K562 (cell line): ENCODE results near the gene UBE2H. TPM values are rescaled to one million over a fixed set of nuclear protein-coding genes. Genes with fewer than 3 reads are reported as not detected.
A peak's percentile ranks its signal among the peaks of the same experiment; 100 is the strongest.

ENCODE experiments used
- ATAC-seq: fragments of 200-7000 bp; cut with Tn5 transposase; 3 replicates; pipeline ENCODE4 v1.9.1; 2020; ENCODE audit warnings: moderate library complexity
- BruUV-seq: library from RNA; stranded (reverse); fragments of 400-500 nt; replicated peaks from 2 replicates; lab custom pipeline; 2021; lab: Mats Ljungman, UMichigan
- CTCF ChIA-PET: fragments of 300-600 bp; formaldehyde crosslinking; extraction: SDS; loops from one replicate; lab custom pipeline; 2021; ENCODE audit warnings: low intra/inter-chr PET ratio; lab: Yijun Ruan, JAX
- POLR2A ChIA-PET: fragments of 300-600, 350-650 bp; sonication (Branson Sonifier 250); formaldehyde crosslinking; extraction: SDS; loops from one replicate; lab custom pipeline; 2021; ENCODE audit warnings: antibody characterized with exemption, inconsistent platforms; lab: Yijun Ruan, JAX
- DNase-seq, 4 experiments: peaks; one replicate each; pipeline versions ENCODE4 v3.0.0 to v3.0.0-alpha.2; 2011 to 2018; ENCODE audit warnings: low spot score in 3 of 4, mixed read lengths in 3 of 4; ENCODE audit errors: extremely low read depth in 1 of 4
- FAIRE-seq: peaks from 2 replicates; lab custom pipeline; 2011; peaks lifted over from hg19 to GRCh38; lab: Jason Lieb, UNC
- H2AFZ ChIP-seq: 2 replicates; pipeline ENCODE4 v1.6.0; 2011; ENCODE audit warnings: low read depth, low read length, control low read depth, inconsistent platforms
- H3K27ac ChIP-seq: fragments of 200-600 bp; 3 replicates; pipeline ENCODE4 v1.8.0; 2011; ENCODE audit warnings: low read depth, mild to moderate bottlenecking, control low read depth, inconsistent platforms, low read length, moderate library complexity, mixed read lengths; ENCODE audit errors: extremely low read depth
- H3K27me3 ChIP-seq, 2 experiments: fragments of 300-600 bp in 1 of 2; 2 replicates in 1 of 2; 3 replicates in 1 of 2; pipeline versions ENCODE4 v1.6.0 to v1.8.0; 2011; ENCODE audit warnings: inconsistent platforms in 2 of 2, low read length in 2 of 2, mild to moderate bottlenecking in 1 of 2, mixed read lengths in 1 of 2, moderate library complexity in 1 of 2; ENCODE audit not compliant: control insufficient read depth in 2 of 2, insufficient read depth in 2 of 2
- H3K36me3 ChIP-seq: fragments of 300-600 bp; 3 replicates; pipeline ENCODE4 v1.8.0; 2011; ENCODE audit warnings: mild to moderate bottlenecking, low read length, inconsistent platforms; ENCODE audit not compliant: control insufficient read depth, insufficient read depth
- H3K4me1 ChIP-seq, 2 experiments: fragments of 200-600 bp in 1 of 2; replicated peaks in 1 of 2; 2 replicates in 1 of 2; 3 replicates in 1 of 2; pipeline versions ENCODE4 v1.5.1 to v1.8.0; 2011; ENCODE audit warnings: inconsistent platforms in 2 of 2, low read length in 2 of 2, mild to moderate bottlenecking in 1 of 2, mixed read lengths in 1 of 2, moderate library complexity in 1 of 2; ENCODE audit not compliant: control insufficient read depth in 2 of 2, insufficient read depth in 2 of 2
- H3K4me2 ChIP-seq: 2 replicates; pipeline ENCODE4 v1.6.1; 2011; ENCODE audit warnings: low read length, control low read depth, inconsistent platforms, mixed read lengths; ENCODE audit not compliant: insufficient read depth
- H3K4me3 ChIP-seq: fragments of 200-600 bp; sonication (generic), shearing (Covaris generic); 2 replicates; pipeline ENCODE4 v1.5.1; 2016; ENCODE audit warnings: control low read depth, inconsistent platforms
- H3K79me2 ChIP-seq: fragments of 200-600 bp; 3 replicates; pipeline ENCODE4 v1.8.0; 2011; ENCODE audit warnings: low read length, inconsistent platforms; ENCODE audit not compliant: control insufficient read depth, insufficient read depth
- H3K9ac ChIP-seq, 2 experiments: 2 replicates each; pipeline versions ENCODE4 v1.6.0 to v1.6.1; 2011; ENCODE audit warnings: low read depth in 2 of 2, low read length in 2 of 2, control low read depth in 1 of 2, inconsistent platforms in 1 of 2, mild to moderate bottlenecking in 1 of 2, mixed read lengths in 1 of 2; ENCODE audit not compliant: insufficient read depth in 1 of 2
- H3K9me1 ChIP-seq: one replicate; pipeline ENCODE4 v1.6.0; 2011; ENCODE audit warnings: inconsistent platforms, mild to moderate bottlenecking, low read length, moderate library complexity; ENCODE audit not compliant: control insufficient read depth, insufficient read depth
- H3K9me3 ChIP-seq: replicated peaks from 2 replicates; pipeline ENCODE4 v1.5.1; 2011; ENCODE audit warnings: low read depth, low read length, inconsistent platforms; ENCODE audit not compliant: control insufficient read depth, insufficient read depth
- H4K20me1 ChIP-seq: replicated peaks from 2 replicates; pipeline ENCODE4 v1.6.1; 2011; ENCODE audit warnings: low read length, inconsistent platforms, mixed read lengths; ENCODE audit not compliant: control insufficient read depth, insufficient read depth
- CREB1 ChIP-seq, 2 experiments: sonication (generic) in 1 of 2; formaldehyde crosslinking in 1 of 2; IDR thresholded peaks; 2 replicates each; pipeline versions ENCODE4 v1.6.1 to v1.8.0; 2012 to 2022; ENCODE audit warnings: inconsistent platforms in 1 of 2, mild to moderate bottlenecking in 1 of 2, missing genetic modification reagents in 1 of 2, moderate library complexity in 1 of 2
- E2F3 ChIP-seq: fragments of 250-450 bp; sonication (Bioruptor Pico); IDR thresholded peaks from 2 replicates; pipeline ENCODE4 v1.4.0; 2020; ENCODE audit warnings: mild to moderate bottlenecking
- MBD1 ChIP-seq: fragments of 250-450 bp; sonication (Bioruptor Pico); IDR thresholded peaks from 2 replicates; pipeline ENCODE4 v1.8.0; 2022; ENCODE audit warnings: inconsistent platforms
- MLLT1 ChIP-seq, 2 experiments: fragments of 450-650 bp; IDR thresholded peaks; 2 replicates each; pipeline ENCODE4 v1.6.1; 2016
- NR2C1 ChIP-seq, 2 experiments: fragments of 450-650 bp; IDR thresholded peaks; 2 replicates each; pipeline ENCODE4 v1.6.1; 2017; ENCODE audit warnings: mild to moderate bottlenecking in 2 of 2, antibody characterized with exemption in 1 of 2, inconsistent platforms in 1 of 2, missing compliant biosample characterization in 1 of 2, missing genetic modification characterization in 1 of 2
- SLC30A9 ChIP-seq: fragments of 250-450 bp; sonication (Bioruptor Pico); IDR thresholded peaks from 2 replicates; pipeline ENCODE4 v1.8.0; 2022; ENCODE audit warnings: mild to moderate bottlenecking, moderate library complexity
- ZC3H8 ChIP-seq: fragments of 450-650 bp; IDR thresholded peaks from 2 replicates; pipeline ENCODE4 v1.6.1; 2017
- ZNF121 ChIP-seq: sonication (generic); formaldehyde crosslinking; conservative IDR thresholded peaks from 2 replicates; pipeline ENCODE4 v1.8.0; 2022; ENCODE audit warnings: missing genetic modification reagents
- ZNF165 ChIP-seq: fragments of 250-450 bp; sonication (Bioruptor Pico); IDR thresholded peaks from 2 replicates; pipeline ENCODE4 v1.4.0; 2020; ENCODE audit warnings: borderline replicate concordance
- WGBS: fragments of 100-300 bp; shearing (Covaris generic); methylation state at CpG from one replicate; pipeline ENCODE4 v1.1.6; 2016; ENCODE audit warnings: low coverage, mixed read lengths; ENCODE audit not compliant: insufficient coverage; ENCODE audit errors: missing lambda C conversion rate; 5-methylcytosine and 5-hydroxymethylcytosine counted together
- in situ Hi-C: fragments of 300-500 bp; cut with MboI; formaldehyde crosslinking; loops from 4 replicates; pipeline ENCODE4 v1.15.0; 2018; ENCODE audit warnings: inconsistent platforms, mixed read lengths
- intact Hi-C: fragments of 100-400 bp; cut with micrococcal nuclease; formaldehyde crosslinking; loops from 2 replicates; pipeline ENCODE4 v1.14.2; 2022
- polyA plus RNA-seq, 8 experiments: library from polyadenylated mRNA; depleted of rRNA in 4 of 8; stranded (reverse) in 5 of 8; unstranded in 3 of 8; fragments of >200 nt; fragmentation: Nextera tagmentation in 2 of 8; fragmentation: Illumina TruSeq in 1 of 8; extraction: Ambion mirVana in 2 of 8; extraction: Trizol in 1 of 8; gene quantifications; 2 replicates each; pipeline versions ENCODE4 v1.2.1 to v1.2.3, GENCODE V29; 2011 to 2014; ENCODE audit warnings: inconsistent platforms in 1 of 8, missing spikeins in 1 of 8
- total RNA-seq, 7 experiments: library from RNA; depleted of rRNA in 6 of 7; stranded (reverse); fragments of >200 nt in 6 of 7; fragmentation: Illumina TruSeq in 2 of 7; extraction: Trizol in 2 of 7; gene quantifications; 2 replicates each; pipeline versions ENCODE4 v1.2.1 to v1.2.3, GENCODE V29; 2011 to 2021; ENCODE audit warnings: low replicate concordance in 1 of 7
- TF ChIP-seq, protein P1 (sequence below): sonication (generic); formaldehyde crosslinking; IDR thresholded peaks from 2 replicates; pipeline ENCODE4 v1.8.0; 2022; ENCODE audit warnings: mild to moderate bottlenecking, missing genetic modification reagents

Gene UBE2H
- total and polyA plus RNA-seq, 9 of the 15 experiments (the other 6 are each of a cell fraction or from before 2014, with no cell fraction given), result 6.3 to 33.0 (median 13.3) TPM

DNA sequence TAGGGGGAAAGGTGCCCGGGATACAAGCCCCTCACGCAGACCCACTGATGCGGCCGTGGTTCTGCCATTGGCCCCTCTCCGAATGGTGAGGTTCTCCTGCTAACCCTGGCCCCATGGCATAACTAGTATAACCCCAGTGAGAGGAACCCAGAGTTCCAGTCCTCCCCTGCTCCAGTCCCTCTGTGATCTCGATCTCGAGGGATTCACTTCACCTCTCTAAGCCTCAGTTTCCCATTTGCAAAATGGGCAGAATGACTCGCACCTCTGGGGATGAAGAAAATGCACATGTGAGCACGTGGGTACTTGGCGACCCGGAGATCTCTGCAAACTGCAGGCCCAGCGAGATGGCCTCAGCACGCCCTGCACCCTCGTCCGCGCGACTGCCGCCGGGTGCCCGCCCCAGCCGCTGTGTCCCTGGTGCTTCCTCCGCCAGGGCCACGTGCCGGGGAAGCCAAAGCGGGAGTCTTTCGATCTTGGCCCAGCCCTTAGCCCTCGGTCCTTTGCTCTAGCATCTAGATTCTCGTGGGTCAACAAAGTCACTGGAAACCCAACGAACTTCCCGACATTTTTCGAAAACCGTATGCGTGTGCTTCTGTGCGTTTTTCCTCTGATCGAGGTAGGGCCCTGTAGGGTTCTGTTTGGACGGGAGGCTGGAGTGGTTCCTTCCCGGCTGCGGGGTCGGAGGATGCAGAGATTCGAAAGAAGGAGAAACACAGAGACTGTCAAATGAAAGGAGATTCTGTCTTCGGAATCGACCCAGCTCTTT is 169.8 kb downstream of the UBE2H start:
- no peak overlapping the region for H3K4me2 ChIP-seq
- H3K9me1 ChIP-seq, result no peaks in the 10 kb centered on the region
- peaks cover 13 to 70% of the 10 kb centered on the region in 2 experiments; a peak in 3 of 5 replicates for H3K4me1 ChIP-seq
- intact Hi-C loops (no loop called here), in situ Hi-C loops (no loop called here)
- ATAC-seq (no peak), FAIRE-seq (no peak), DNase-seq (no peak)
- BruUV-seq, result no TSS peak
- TF ChIP-seq NR2C1 (IDR thresholded peaks at IDR 0.05) (no peak), NR2C1 (tag; IDR thresholded peaks at IDR 0.05) (no peak), MBD1 (0 out of 2 replicates have a peak, but pooled peaks have one; percentile 53), ZNF121 (CRISPR knock-in tag) (no peak), SLC30A9 (no peak), ZNF165 (CRISPR knock-in tag) (no peak), MLLT1 (IDR thresholded peaks at IDR 0.05) (0 out of 4 replicates have a peak, but pooled peaks of 1 of the 2 experiments have one; percentile 31), ZC3H8 (no peak), E2F3 (CRISPR knock-in tag) (no peak), CREB1 (IDR thresholded peaks at IDR 0.05) (no peak), CREB1 (CRISPR knock-in tag; IDR thresholded peaks at IDR 0.05) (no peak)
- TF ChIP-seq, protein P1, sequence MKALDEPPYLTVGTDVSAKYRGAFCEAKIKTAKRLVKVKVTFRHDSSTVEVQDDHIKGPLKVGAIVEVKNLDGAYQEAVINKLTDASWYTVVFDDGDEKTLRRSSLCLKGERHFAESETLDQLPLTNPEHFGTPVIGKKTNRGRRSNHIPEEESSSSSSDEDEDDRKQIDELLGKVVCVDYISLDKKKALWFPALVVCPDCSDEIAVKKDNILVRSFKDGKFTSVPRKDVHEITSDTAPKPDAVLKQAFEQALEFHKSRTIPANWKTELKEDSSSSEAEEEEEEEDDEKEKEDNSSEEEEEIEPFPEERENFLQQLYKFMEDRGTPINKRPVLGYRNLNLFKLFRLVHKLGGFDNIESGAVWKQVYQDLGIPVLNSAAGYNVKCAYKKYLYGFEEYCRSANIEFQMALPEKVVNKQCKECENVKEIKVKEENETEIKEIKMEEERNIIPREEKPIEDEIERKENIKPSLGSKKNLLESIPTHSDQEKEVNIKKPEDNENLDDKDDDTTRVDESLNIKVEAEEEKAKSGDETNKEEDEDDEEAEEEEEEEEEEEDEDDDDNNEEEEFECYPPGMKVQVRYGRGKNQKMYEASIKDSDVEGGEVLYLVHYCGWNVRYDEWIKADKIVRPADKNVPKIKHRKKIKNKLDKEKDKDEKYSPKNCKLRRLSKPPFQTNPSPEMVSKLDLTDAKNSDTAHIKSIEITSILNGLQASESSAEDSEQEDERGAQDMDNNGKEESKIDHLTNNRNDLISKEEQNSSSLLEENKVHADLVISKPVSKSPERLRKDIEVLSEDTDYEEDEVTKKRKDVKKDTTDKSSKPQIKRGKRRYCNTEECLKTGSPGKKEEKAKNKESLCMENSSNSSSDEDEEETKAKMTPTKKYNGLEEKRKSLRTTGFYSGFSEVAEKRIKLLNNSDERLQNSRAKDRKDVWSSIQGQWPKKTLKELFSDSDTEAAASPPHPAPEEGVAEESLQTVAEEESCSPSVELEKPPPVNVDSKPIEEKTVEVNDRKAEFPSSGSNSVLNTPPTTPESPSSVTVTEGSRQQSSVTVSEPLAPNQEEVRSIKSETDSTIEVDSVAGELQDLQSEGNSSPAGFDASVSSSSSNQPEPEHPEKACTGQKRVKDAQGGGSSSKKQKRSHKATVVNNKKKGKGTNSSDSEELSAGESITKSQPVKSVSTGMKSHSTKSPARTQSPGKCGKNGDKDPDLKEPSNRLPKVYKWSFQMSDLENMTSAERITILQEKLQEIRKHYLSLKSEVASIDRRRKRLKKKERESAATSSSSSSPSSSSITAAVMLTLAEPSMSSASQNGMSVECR (CRISPR knock-in tag), result 0 out of 2 replicates have a peak, but pooled peaks have one; percentile 27
- H3K79me2 ChIP-seq, result peaks cover 15% of the 10 kb centered on the region; the same call in 2 of the 3 replicates
- 89% methylated on average over 42 of the region's 42 CpGs for WGBS
- H3K27me3 ChIP-seq, result no peaks in the 10 kb centered on the region
- H3K9me3 ChIP-seq, result no peaks in the 10 kb centered on the region
- POLR2A ChIA-PET, result no interaction called here
- H3K36me3 ChIP-seq, result no peaks in the 10 kb centered on the region
- CTCF ChIA-PET, result no interaction called here
- H4K20me1 ChIP-seq, result no peaks in the 10 kb centered on the region; the same call in 1 of the 2 replicates
- no peak overlapping the region for H2AFZ ChIP-seq
- H3K4me3 ChIP-seq, result no peak overlapping the region
- no peak overlapping the region for H3K9ac ChIP-seq
- no peak overlapping the region for H3K27ac ChIP-seq
